HG03196 (cell line): ENCODE measurements around the gene MTARC2.

ENCODE experiments used
- ATAC-seq: cut with Tn5 transposase; IDR thresholded peaks from one replicate; pipeline ENCODE4 v1.9.1; 2021; ENCODE audit not compliant: unreplicated experiment

MTARC2 gene

GRCh38 chr1:220798338-220798737, 50.2 kb downstream of the MTARC2 start:
- no peak for ATAC-seq

- no peak for ATAC-seq
Observed at GRCh38 chr1:220800262-220800661, 52.1 kb downstream of the MTARC2 start.

GRCh38 chr1:220803401-220804201, 55.5 kb downstream of the MTARC2 start:
- ATAC-seq = no peak

GRCh38 chr1:220804202-220804586, 56.1 kb downstream of the MTARC2 start:
- no peak for ATAC-seq

GRCh38 chr1:220806408-220806807, 58.3 kb downstream of the MTARC2 start:
- ATAC-seq = no peak

GRCh38 chr1:220807726-220808125, 59.6 kb downstream of the MTARC2 start:
- no peak for ATAC-seq

- ATAC-seq = no peak
Observed at GRCh38 chr1:220808345-220809186, 60.4 kb downstream of the MTARC2 start.

GRCh38 chr1:220809187-220809550, 61.0 kb downstream of the MTARC2 start:
- no peak for ATAC-seq

GRCh38 chr1:220809704-220810103, 61.6 kb downstream of the MTARC2 start:
- no peak for ATAC-seq

GRCh38 chr1:220810179-220810653, 62.1 kb downstream of the MTARC2 start:
- ATAC-seq = peak; percentile 92

GRCh38 chr1:220810963-220811362, 62.8 kb downstream of the MTARC2 start:
- no peak for ATAC-seq

- ATAC-seq = no peak
Observed at GRCh38 chr1:220811695-220812094, 63.6 kb downstream of the MTARC2 start.

- no peak for ATAC-seq
Observed at GRCh38 chr1:220812308-220812707, 64.2 kb downstream of the MTARC2 start.

- ATAC-seq = no peak
Observed at GRCh38 chr1:220813013-220813412, 64.9 kb downstream of the MTARC2 start.

- ATAC-seq = no peak
Observed at GRCh38 chr1:220815409-220815808, 67.3 kb downstream of the MTARC2 start.

- ATAC-seq = no peak
Observed at GRCh38 chr1:220817907-220818306, 69.8 kb downstream of the MTARC2 start.

- ATAC-seq = no peak
Observed at GRCh38 chr1:220818421-220819173, 70.5 kb downstream of the MTARC2 start.

- ATAC-seq = no peak
Observed at GRCh38 chr1:220819467-220820026, 71.4 kb downstream of the MTARC2 start.

- no peak for ATAC-seq
Observed at GRCh38 chr1:220824031-220824989, 76.2 kb downstream of the MTARC2 start.
